CD4-positive, CD25-positive, alpha-beta regulatory T cell (primary cell): Measurements from ENCODE around the gene DSTN. TPM values are rescaled to one million over a fixed set of nuclear protein-coding genes. Genes with fewer than 3 reads are reported as not detected.

ENCODE experiments used
- ATAC-seq, 2 donors: fragments of 150-1000 bp; cut with Tn5 transposase; one replicate each; pipeline ENCODE4 v1.10.0; 2021; ENCODE audit warnings: low read depth in 2 of 2, moderate number of reproducible peaks in 2 of 2, moderate library complexity in 1 of 2
- DNase-seq, 3 donors: peaks; one replicate each; pipeline versions ENCODE4 v3.0.0 to v3.0.0-alpha.2; 2012 to 2022; ENCODE audit warnings: mixed read lengths in 1 of 3
- H3K27ac ChIP-seq: one replicate; pipeline ENCODE4 v1.7.0; 2013; ENCODE audit warnings: mild to moderate bottlenecking, low read length; ENCODE audit not compliant: insufficient read depth, poor library complexity, severe bottlenecking
- H3K27me3 ChIP-seq: one replicate; pipeline ENCODE4 v1.7.0; 2013; ENCODE audit warnings: low read length; ENCODE audit not compliant: control insufficient read depth, insufficient read depth
- H3K36me3 ChIP-seq: one replicate; pipeline ENCODE4 v1.7.0; 2013; ENCODE audit warnings: mild to moderate bottlenecking, low read length, moderate library complexity; ENCODE audit not compliant: control insufficient read depth, insufficient read depth
- H3K4me1 ChIP-seq: 2 replicates; pipeline ENCODE4 v1.7.0; 2013; ENCODE audit warnings: mild to moderate bottlenecking, low read length; ENCODE audit not compliant: insufficient read depth, control insufficient read depth, poor library complexity, severe bottlenecking
- H3K4me3 ChIP-seq: one replicate; pipeline ENCODE4 v1.7.0; 2013; ENCODE audit warnings: low read depth, mild to moderate bottlenecking, low read length, moderate library complexity
- H3K9me3 ChIP-seq, 2 experiments: 1 replicate in 1 of 2; 2 replicates in 1 of 2; pipeline ENCODE4 v1.7.0; 2013; ENCODE audit warnings: low read length in 2 of 2, mild to moderate bottlenecking in 1 of 2, moderate library complexity in 1 of 2; ENCODE audit not compliant: control insufficient read depth in 2 of 2
- H3K27ac Mint-ChIP-seq, 3 donors: one replicate each; pipeline ENCODE4 v1.8.0; 2020 to 2022; ENCODE audit warnings: mild to moderate bottlenecking in 3 of 3, mixed read lengths in 3 of 3, moderate library complexity in 2 of 3
- H3K27me3 Mint-ChIP-seq: one replicate; pipeline ENCODE4 v1.8.0; 2022; ENCODE audit warnings: mild to moderate bottlenecking, mixed read lengths
- H3K36me3 Mint-ChIP-seq: one replicate; pipeline ENCODE4 v1.8.0; 2020; ENCODE audit warnings: mixed read lengths
- H3K4me1 Mint-ChIP-seq, 4 donors: one replicate each; pipeline ENCODE4 v1.8.0; 2020 to 2022; ENCODE audit warnings: mixed read lengths in 4 of 4, mild to moderate bottlenecking in 1 of 4
- H3K4me3 Mint-ChIP-seq, 4 donors: one replicate each; pipeline ENCODE4 v1.8.0; 2020 to 2022; ENCODE audit warnings: mild to moderate bottlenecking in 4 of 4, mixed read lengths in 4 of 4, moderate library complexity in 3 of 4
- H3K9me3 Mint-ChIP-seq, 7 donors: one replicate each; pipeline ENCODE4 v1.8.0; 2020 to 2022; ENCODE audit warnings: mixed read lengths in 7 of 7, mild to moderate bottlenecking in 3 of 7, moderate library complexity in 2 of 7
- polyA plus RNA-seq, 4 donors: library from polyadenylated mRNA; unstranded; fragments of 300-500 nt; fragmentation: Illumina TruSeq; gene quantifications; one replicate each; pipeline ENCODE4 v1.2.3, GENCODE V29; 2021
- total RNA-seq: library from RNA; stranded (reverse); gene quantifications from one replicate; pipeline ENCODE4 v1.2.3, GENCODE V29; 2022

DSTN gene
- total and polyA plus RNA-seq, 5 donors from 2014 or later = 50.6 to 145 (median 106) TPM

DNA sequence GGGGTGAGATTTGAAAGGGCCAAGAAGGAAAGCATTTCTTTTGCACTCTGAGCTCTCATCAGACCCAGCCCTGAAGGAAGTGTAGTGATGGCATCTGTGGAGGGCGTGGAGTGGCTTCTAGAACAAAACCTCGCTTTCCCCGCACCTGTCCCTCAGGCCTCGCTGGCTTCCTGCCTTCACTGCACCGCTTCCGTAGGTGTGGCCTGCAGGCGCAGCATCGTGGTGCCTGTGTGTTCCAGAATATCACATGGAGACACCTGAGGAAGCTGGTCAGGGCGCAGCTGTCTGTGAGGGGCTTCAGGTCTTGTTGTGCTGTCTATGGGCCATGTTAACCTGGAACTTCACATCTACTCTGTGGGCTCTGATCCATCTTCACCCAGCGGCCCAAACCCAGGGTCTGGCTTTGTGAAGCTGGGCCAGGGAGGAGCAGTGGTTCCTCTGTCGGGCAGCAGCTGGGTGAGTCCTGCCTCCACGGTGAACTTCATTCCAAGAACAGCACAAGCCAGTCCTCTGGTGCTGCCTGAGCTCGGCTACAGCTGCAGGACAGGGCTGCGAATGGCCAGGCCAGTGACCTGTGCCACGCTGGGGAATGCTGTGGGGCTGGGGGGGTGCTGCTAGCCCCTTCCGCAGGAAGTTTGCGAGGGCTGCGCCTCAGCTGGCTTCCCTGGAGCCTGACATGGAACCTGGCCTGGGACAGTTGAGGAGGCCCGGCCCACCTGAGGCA lies 40.9 kb downstream of the DSTN start:
- Mint-ChIP-seq H3K9me3 (no peaks in the 10 kb centered on the region), H3K4me1 (peaks cover 4 to 40% (median 20%) of the 10 kb centered on the region in 4 donors), H3K27me3 (no peaks in the 10 kb centered on the region), H3K4me3 (peak overlapping the region; percentile 7 to 77 (median 65)), H3K36me3 (peaks cover 6% of the 10 kb centered on the region), H3K27ac (peak overlapping the region; percentile 87 to 95 (median 89))
- peaks cover 11% of the 10 kb centered on the region for H3K36me3 ChIP-seq
- peak overlapping the region; percentile 66 for H3K27ac ChIP-seq
- H3K27me3 ChIP-seq = no peaks in the 10 kb centered on the region
- ATAC-seq (peak; percentile 91), DNase-seq (peak in 2 of 3 donors; percentile 74 to 91)
- peak overlapping the region; percentile 55 for H3K4me3 ChIP-seq
- no peaks in the 10 kb centered on the region for H3K9me3 ChIP-seq
- H3K4me1 ChIP-seq = peaks cover 37% of the 10 kb centered on the region

GRCh38 chr20:17611290-17611539 lies 41.3 kb downstream of the DSTN start:
- Mint-ChIP-seq H3K4me3 (peak overlapping the region in 1 of 4 donors; percentile 11), H3K9me3 (no peaks in the 10 kb centered on the region), H3K27me3 (no peaks in the 10 kb centered on the region), H3K4me1 (peaks cover 4 to 40% (median 20%) of the 10 kb centered on the region in 4 donors), H3K36me3 (peaks cover 6% of the 10 kb centered on the region), H3K27ac (peak overlapping the region; percentile 36 to 95 (median 87))
- H3K27ac ChIP-seq = peak overlapping the region; percentile 66
- H3K4me3 ChIP-seq = no peak overlapping the region
- ATAC-seq (no peak), DNase-seq (peak in 1 of 3 donors; percentile 29)
- no peaks in the 10 kb centered on the region for H3K27me3 ChIP-seq
- peaks cover 37% of the 10 kb centered on the region for H3K4me1 ChIP-seq
- no peaks in the 10 kb centered on the region for H3K9me3 ChIP-seq
- H3K36me3 ChIP-seq = peaks cover 8% of the 10 kb centered on the region

DNA sequence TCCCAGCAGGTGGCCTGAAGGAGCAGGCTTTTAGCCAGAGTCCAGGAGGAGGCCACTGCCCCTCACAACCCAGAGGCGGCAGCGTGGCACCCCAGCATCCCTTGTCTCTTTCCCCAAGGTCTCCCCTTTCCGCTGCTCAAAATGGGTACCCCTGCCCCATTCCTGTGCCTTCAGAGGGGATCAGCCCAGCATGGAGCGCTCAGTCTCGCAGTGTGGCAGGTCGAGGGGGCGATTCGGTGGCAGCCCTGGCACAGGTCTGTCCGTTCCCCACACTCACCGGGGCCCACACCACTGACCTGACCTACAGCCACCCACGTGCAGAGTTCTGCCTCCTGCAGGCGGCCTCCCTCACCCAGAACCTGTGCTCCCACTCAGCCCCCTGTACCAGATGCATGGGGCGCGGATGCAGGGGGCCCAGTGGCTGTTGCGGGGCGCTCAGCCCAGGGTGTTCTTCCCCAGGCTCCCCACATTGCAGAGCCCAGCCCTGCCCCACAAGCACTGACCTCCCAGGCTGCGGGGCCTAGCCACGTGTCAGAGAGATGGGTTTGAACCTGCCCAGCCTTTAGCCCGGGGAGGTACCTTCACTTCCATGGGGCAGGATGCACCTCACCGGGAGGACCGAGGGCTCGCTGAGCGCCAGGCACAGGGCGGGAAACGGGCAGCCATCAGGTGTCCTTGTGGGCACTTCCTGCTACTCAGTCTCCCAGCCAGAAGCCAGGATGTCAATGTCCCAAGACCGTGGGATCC lies 41.8 kb downstream of the DSTN start:
- Histone ChIP-seq H3K4me3 (no peak overlapping the region), H3K27ac (peak overlapping the region; percentile 66), H3K36me3 (peaks cover 3% of the 10 kb centered on the region), H3K4me1 (peaks cover 37% of the 10 kb centered on the region), H3K9me3 (no peaks in the 10 kb centered on the region), H3K27me3 (no peaks in the 10 kb centered on the region)
- Mint-ChIP-seq H3K27me3 (no peaks in the 10 kb centered on the region), H3K4me3 (peak overlapping the region in 1 of 4 donors; percentile 11), H3K4me1 (peaks cover 4 to 40% (median 20%) of the 10 kb centered on the region in 4 donors), H3K9me3 (no peaks in the 10 kb centered on the region), H3K36me3 (peaks cover 6% of the 10 kb centered on the region), H3K27ac (peak overlapping the region; percentile 95 to 100 (median 98))
- DNase-seq (no peak), ATAC-seq (no peak)

DNA sequence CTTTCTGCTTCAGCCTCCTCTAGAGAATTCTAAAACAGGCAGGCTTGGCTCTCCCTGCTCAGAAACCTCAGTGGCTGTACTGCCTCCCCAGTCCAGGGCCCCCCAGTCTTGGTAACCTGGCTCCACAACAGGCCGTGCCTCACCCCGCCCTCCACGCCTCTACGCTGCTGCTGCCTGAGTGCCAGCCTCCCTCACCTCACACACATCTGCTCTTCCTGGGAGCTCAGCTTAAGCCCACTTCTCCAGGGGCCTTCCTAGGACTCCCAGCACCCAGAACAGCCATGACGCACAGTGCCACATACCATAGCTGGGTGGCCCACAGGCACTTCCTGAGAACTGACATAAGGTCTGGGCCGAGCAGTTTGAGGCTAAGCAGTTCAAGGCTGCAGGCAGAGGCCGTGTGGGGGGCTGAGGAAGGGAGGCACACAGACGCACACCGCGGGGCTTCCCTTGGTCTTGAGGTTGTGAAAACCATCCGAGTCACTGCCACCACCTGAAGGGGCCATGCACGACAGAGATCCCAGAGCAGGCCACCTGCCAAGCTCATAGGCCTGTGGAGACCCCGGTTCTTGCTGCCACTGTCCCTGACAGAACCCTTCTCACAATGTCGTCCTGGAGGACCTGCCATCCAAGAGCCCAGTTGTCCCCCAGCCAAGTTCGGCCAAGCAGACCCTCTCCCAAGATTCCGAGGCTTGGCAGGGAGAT lies 42.6 kb downstream of the DSTN start:
- peaks cover 37% of the 10 kb centered on the region for H3K4me1 ChIP-seq

DNA sequence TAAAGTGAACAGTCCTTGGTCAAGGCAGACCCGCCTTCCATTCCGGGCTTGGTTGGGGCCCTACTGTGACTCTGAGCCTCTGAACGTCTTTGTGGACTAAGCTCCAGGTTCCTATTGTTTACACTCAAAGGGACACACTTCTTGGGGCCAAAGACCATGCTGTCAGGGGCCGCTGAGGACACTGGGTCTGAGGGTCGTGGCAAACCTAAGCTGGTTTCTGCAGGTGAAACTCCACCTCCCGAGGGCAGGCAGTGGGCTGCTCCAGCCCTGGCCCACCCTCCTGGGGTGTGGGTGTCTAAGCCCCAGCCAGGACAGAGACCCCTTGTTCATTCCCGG lies 43.1 kb downstream of the DSTN start:
- no peak overlapping the region for H3K4me3 Mint-ChIP-seq
- Histone ChIP-seq H3K27me3 (no peaks in the 10 kb centered on the region), H3K36me3 (no peaks in the 10 kb centered on the region), H3K9me3 (no peaks in the 10 kb centered on the region), H3K27ac (peak overlapping the region; percentile 49), H3K4me3 (no peak overlapping the region), H3K4me1 (peaks cover 37% of the 10 kb centered on the region)
- no peaks in the 10 kb centered on the region for H3K27me3 Mint-ChIP-seq
- H3K4me1 Mint-ChIP-seq = peaks cover 4 to 40% (median 20%) of the 10 kb centered on the region in 4 donors
- ATAC-seq (no peak), DNase-seq (no peak)
- H3K27ac Mint-ChIP-seq = peak overlapping the region; percentile 5 to 98 (median 95)
- no peaks in the 10 kb centered on the region for H3K9me3 Mint-ChIP-seq
- H3K36me3 Mint-ChIP-seq = peaks cover 2% of the 10 kb centered on the region

More for the DNA sequence above, 42.6 kb downstream of the DSTN start:
- Mint-ChIP-seq H3K4me3 (peak overlapping the region; percentile 29 to 87 (median 60)), H3K4me1 (peaks cover 4 to 40% (median 20%) of the 10 kb centered on the region in 4 donors), H3K36me3 (peaks cover 6% of the 10 kb centered on the region), H3K27me3 (no peaks in the 10 kb centered on the region), H3K9me3 (no peaks in the 10 kb centered on the region), H3K27ac (peak overlapping the region; percentile 95 to 100 (median 98))
- Histone ChIP-seq H3K4me3 (no peak overlapping the region), H3K36me3 (no peaks in the 10 kb centered on the region), H3K9me3 (no peaks in the 10 kb centered on the region), H3K27me3 (no peaks in the 10 kb centered on the region), H3K27ac (peak overlapping the region; percentile 49)
- DNase-seq (peak in 1 of 3 donors; percentile 35), ATAC-seq (peak in 1 of 2 donors; percentile 20)

GRCh38 chr20:17613328-17614175 lies 43.7 kb downstream of the DSTN start:
- no peaks in the 10 kb centered on the region for H3K27me3 ChIP-seq
- Mint-ChIP-seq H3K9me3 (no peaks in the 10 kb centered on the region), H3K27me3 (no peaks in the 10 kb centered on the region), H3K27ac (peak overlapping the region in 1 of 3 donors; percentile 18), H3K36me3 (peaks cover 3% of the 10 kb centered on the region), H3K4me1 (peaks cover 4 to 40% (median 20%) of the 10 kb centered on the region in 4 donors), H3K4me3 (peak overlapping the region in 1 of 4 donors; percentile 81)
- no peak overlapping the region for H3K4me3 ChIP-seq
- ATAC-seq = no peak
- H3K36me3 ChIP-seq = no peaks in the 10 kb centered on the region
- DNase-seq = no peak
- no peaks in the 10 kb centered on the region for H3K9me3 ChIP-seq
- H3K4me1 ChIP-seq = peaks cover 37% of the 10 kb centered on the region
- H3K27ac ChIP-seq = no peak overlapping the region

GRCh38 chr20:17614176-17614811 lies 44.4 kb downstream of the DSTN start:
- peaks cover 35% of the 10 kb centered on the region for H3K4me1 ChIP-seq
- no peaks in the 10 kb centered on the region for H3K27me3 ChIP-seq
- H3K9me3 ChIP-seq = no peaks in the 10 kb centered on the region
- Mint-ChIP-seq H3K4me1 (peaks cover 4 to 35% (median 16%) of the 10 kb centered on the region in 4 donors), H3K4me3 (peak overlapping the region in 1 of 4 donors; percentile 81), H3K27ac (peak overlapping the region in 2 of 3 donors; percentile 18 to 59), H3K9me3 (no peaks in the 10 kb centered on the region), H3K27me3 (no peaks in the 10 kb centered on the region), H3K36me3 (peaks cover 3% of the 10 kb centered on the region)
- DNase-seq (no peak), ATAC-seq (no peak)
- no peak overlapping the region for H3K27ac ChIP-seq
- H3K4me3 ChIP-seq = no peak overlapping the region
- no peaks in the 10 kb centered on the region for H3K36me3 ChIP-seq
